GM23338 (cell line): ENCODE measurements around the gene C12orf42.

ENCODE experiments used
- CREB1 ChIP-seq: fragments of 250-450 bp; sonication (Bioruptor Pico); IDR thresholded peaks from 2 replicates; pipeline ENCODE4 v1.5.0; 2020; ENCODE audit warnings: low read depth, mild to moderate bottlenecking, moderate library complexity
- EZH2 ChIP-seq: fragments of 200-600 bp; sonication (generic); IDR thresholded peaks from one replicate; pipeline ENCODE4 v1.8.0; 2017; ENCODE audit warnings: antibody characterized with exemption, mild to moderate bottlenecking, low read depth; ENCODE audit not compliant: unreplicated experiment
- EZH2phosphoT487 ChIP-seq: fragments of 200-600 bp; sonication (generic); IDR thresholded peaks from one replicate; pipeline ENCODE4 v1.8.1; 2018; ENCODE audit warnings: antibody characterized with exemption; ENCODE audit not compliant: unreplicated experiment
- JUNB ChIP-seq: IDR thresholded peaks from one replicate; pipeline ENCODE4 v1.6.1; 2016; ENCODE audit warnings: antibody characterized with exemption; ENCODE audit not compliant: unreplicated experiment
- NANOG ChIP-seq: IDR thresholded peaks from 2 replicates; pipeline ENCODE4 v1.6.1; 2016; ENCODE audit warnings: antibody characterized with exemption, borderline replicate concordance
- POLR2AphosphoS5 ChIP-seq: IDR thresholded peaks from 2 replicates; pipeline ENCODE4 v1.6.1; 2016; ENCODE audit warnings: antibody characterized with exemption, low read depth
- REST ChIP-seq: IDR thresholded peaks from one replicate; pipeline ENCODE4 v1.6.1; 2018; ENCODE audit warnings: antibody characterized with exemption; ENCODE audit not compliant: unreplicated experiment
- ZNF114 ChIP-seq: fragments of 250-450 bp; sonication (Bioruptor Pico); IDR thresholded peaks from 2 replicates; pipeline ENCODE4 v1.5.0; 2020; ENCODE audit warnings: mild to moderate bottlenecking, moderate library complexity
- ZNF331 ChIP-seq: fragments of 250-450 bp; sonication (Bioruptor Pico); IDR thresholded peaks from 2 replicates; pipeline ENCODE4 v1.5.0; 2020; ENCODE audit warnings: low read depth, mild to moderate bottlenecking, moderate library complexity
- ZNF462 ChIP-seq: fragments of 250-450 bp; sonication (Bioruptor Pico); IDR thresholded peaks from 2 replicates; pipeline ENCODE4 v1.5.0; 2020; ENCODE audit warnings: mild to moderate bottlenecking, moderate library complexity
- TF ChIP-seq, protein P1 (sequence below), 2 experiments: fragments of 200-600 bp in 1 of 2; sonication (generic) in 1 of 2; conservative IDR thresholded peaks; 2 replicates each; pipeline versions ENCODE4 v1.5.1 to v1.6.1; 2016 to 2017; ENCODE audit warnings: antibody characterized with exemption in 2 of 2, low read depth in 2 of 2, mild to moderate bottlenecking in 2 of 2, moderate library complexity in 1 of 2
- TF ChIP-seq, protein P2 (sequence below): IDR thresholded peaks from 2 replicates; pipeline ENCODE4 v1.6.1; 2016; ENCODE audit warnings: antibody characterized with exemption

GRCh38 chr12:103353913-103354312 lies 141.9 kb downstream of the C12orf42 start:
- TF ChIP-seq, protein P1, sequence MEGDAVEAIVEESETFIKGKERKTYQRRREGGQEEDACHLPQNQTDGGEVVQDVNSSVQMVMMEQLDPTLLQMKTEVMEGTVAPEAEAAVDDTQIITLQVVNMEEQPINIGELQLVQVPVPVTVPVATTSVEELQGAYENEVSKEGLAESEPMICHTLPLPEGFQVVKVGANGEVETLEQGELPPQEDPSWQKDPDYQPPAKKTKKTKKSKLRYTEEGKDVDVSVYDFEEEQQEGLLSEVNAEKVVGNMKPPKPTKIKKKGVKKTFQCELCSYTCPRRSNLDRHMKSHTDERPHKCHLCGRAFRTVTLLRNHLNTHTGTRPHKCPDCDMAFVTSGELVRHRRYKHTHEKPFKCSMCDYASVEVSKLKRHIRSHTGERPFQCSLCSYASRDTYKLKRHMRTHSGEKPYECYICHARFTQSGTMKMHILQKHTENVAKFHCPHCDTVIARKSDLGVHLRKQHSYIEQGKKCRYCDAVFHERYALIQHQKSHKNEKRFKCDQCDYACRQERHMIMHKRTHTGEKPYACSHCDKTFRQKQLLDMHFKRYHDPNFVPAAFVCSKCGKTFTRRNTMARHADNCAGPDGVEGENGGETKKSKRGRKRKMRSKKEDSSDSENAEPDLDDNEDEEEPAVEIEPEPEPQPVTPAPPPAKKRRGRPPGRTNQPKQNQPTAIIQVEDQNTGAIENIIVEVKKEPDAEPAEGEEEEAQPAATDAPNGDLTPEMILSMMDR (conservative IDR thresholded peaks at IDR 0.05; ENCODE audit: low read depth in 2 of 2): no peak
- TF ChIP-seq, protein P2, sequence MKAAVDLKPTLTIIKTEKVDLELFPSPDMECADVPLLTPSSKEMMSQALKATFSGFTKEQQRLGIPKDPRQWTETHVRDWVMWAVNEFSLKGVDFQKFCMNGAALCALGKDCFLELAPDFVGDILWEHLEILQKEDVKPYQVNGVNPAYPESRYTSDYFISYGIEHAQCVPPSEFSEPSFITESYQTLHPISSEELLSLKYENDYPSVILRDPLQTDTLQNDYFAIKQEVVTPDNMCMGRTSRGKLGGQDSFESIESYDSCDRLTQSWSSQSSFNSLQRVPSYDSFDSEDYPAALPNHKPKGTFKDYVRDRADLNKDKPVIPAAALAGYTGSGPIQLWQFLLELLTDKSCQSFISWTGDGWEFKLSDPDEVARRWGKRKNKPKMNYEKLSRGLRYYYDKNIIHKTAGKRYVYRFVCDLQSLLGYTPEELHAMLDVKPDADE: no peak
- TF ChIP-seq EZH2 (no peak), EZH2phosphoT487 (no peak), POLR2AphosphoS5 (no peak), JUNB (no peak), REST (no peak), NANOG (no peak), ZNF462 (CRISPR knock-in tag) (no peak), ZNF331 (no peak), ZNF114 (CRISPR knock-in tag) (no peak), CREB1 (CRISPR knock-in tag) (no peak)
